ENCODE measurements around the gene LNP1.

GRCh38 chr3:100425316-100425715 is 24.0 kb downstream of the LNP1 start:
- no peak for TF ChIP-seq CTCF (IDR thresholded peaks at IDR 0.05; ENCODE audit: borderline replicate concordance, extremely low read depth, low read length, poor library complexity, severe bottlenecking)
- TF ChIP-seq EZH2 (IDR thresholded peaks at IDR 0.05; ENCODE audit: borderline replicate concordance, low read depth, low read length, severe bottlenecking), result no peak
